ENCODE measurements around the gene TSSK3.

The TSSK3 gene

GRCh38 chr1:32352239-32352745 lies 10.0 kb upstream of the TSSK3 start:
- no peak for TF ChIP-seq EZH2phosphoT487 (IDR thresholded peaks at IDR 0.05; ENCODE audit: borderline replicate concordance)
- TF ChIP-seq, protein P1, sequence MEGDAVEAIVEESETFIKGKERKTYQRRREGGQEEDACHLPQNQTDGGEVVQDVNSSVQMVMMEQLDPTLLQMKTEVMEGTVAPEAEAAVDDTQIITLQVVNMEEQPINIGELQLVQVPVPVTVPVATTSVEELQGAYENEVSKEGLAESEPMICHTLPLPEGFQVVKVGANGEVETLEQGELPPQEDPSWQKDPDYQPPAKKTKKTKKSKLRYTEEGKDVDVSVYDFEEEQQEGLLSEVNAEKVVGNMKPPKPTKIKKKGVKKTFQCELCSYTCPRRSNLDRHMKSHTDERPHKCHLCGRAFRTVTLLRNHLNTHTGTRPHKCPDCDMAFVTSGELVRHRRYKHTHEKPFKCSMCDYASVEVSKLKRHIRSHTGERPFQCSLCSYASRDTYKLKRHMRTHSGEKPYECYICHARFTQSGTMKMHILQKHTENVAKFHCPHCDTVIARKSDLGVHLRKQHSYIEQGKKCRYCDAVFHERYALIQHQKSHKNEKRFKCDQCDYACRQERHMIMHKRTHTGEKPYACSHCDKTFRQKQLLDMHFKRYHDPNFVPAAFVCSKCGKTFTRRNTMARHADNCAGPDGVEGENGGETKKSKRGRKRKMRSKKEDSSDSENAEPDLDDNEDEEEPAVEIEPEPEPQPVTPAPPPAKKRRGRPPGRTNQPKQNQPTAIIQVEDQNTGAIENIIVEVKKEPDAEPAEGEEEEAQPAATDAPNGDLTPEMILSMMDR (conservative IDR thresholded peaks at IDR 0.05; ENCODE audit: low read length): no peak

GRCh38 chr1:32352831-32353383 lies 9.4 kb upstream of the TSSK3 start:
- H3K4me1 ChIP-seq (ENCODE audit: insufficient read depth, low read length, poor library complexity, severe bottlenecking): peaks cover 34% of the 10 kb centered on the region
- no peaks in the 10 kb centered on the region for H3K27me3 ChIP-seq (ENCODE audit: insufficient read depth, low read length, poor library complexity, severe bottlenecking)
- peak overlapping the region; percentile 77 for H3K4me3 ChIP-seq (ENCODE audit: low read length, poor library complexity, severe bottlenecking)
- no peaks in the 10 kb centered on the region for H3K79me2 ChIP-seq (ENCODE audit: insufficient read depth, low read length)
- H3K9ac ChIP-seq (ENCODE audit: low read depth, low read length, poor library complexity, severe bottlenecking): peak overlapping the region; percentile 84
- no peaks in the 10 kb centered on the region for H3K36me3 ChIP-seq (ENCODE audit: insufficient read depth, low read length)
- H3K4me2 ChIP-seq (ENCODE audit: low read depth, low read length, poor library complexity, severe bottlenecking): peak overlapping the region; percentile 89
- no peaks in the 10 kb centered on the region for H4K20me1 ChIP-seq (ENCODE audit: insufficient read depth, low read length, poor library complexity, severe bottlenecking)
- no peak overlapping the region for H2AFZ ChIP-seq (ENCODE audit: low read length)
- H3K9me3 ChIP-seq (ENCODE audit: insufficient read depth, low read depth, low read length): no peaks in the 10 kb centered on the region
- TF ChIP-seq, protein P1 (conservative IDR thresholded peaks at IDR 0.05; ENCODE audit: low read length): no peak
- no peak for TF ChIP-seq EZH2phosphoT487 (IDR thresholded peaks at IDR 0.05; ENCODE audit: borderline replicate concordance)
- no peaks in the 10 kb centered on the region for H3K9me2 ChIP-seq (replicated peaks; ENCODE audit: low read depth, low read length)
- H3F3A ChIP-seq (ENCODE audit: low read depth): no peaks in the 10 kb centered on the region

More at GRCh38 chr1:32352239-32352745, 10.0 kb upstream of the TSSK3 start:
- H3K4me2 ChIP-seq (ENCODE audit: low read depth, low read length, poor library complexity, severe bottlenecking): peak overlapping the region; percentile 89
- peaks cover 34% of the 10 kb centered on the region for H3K4me1 ChIP-seq (ENCODE audit: insufficient read depth, low read length, poor library complexity, severe bottlenecking)
- H3K9ac ChIP-seq (ENCODE audit: low read depth, low read length, poor library complexity, severe bottlenecking): peak overlapping the region; percentile 84
- no peaks in the 10 kb centered on the region for H3K36me3 ChIP-seq (ENCODE audit: insufficient read depth, low read length)
- peak overlapping the region; percentile 77 for H3K4me3 ChIP-seq (ENCODE audit: low read length, poor library complexity, severe bottlenecking)
- H2AFZ ChIP-seq (ENCODE audit: low read length): no peak overlapping the region; the same call in 1 of the 2 replicates
- no peaks in the 10 kb centered on the region for H3K27me3 ChIP-seq (ENCODE audit: insufficient read depth, low read length, poor library complexity, severe bottlenecking)
- H3F3A ChIP-seq (ENCODE audit: low read depth): no peaks in the 10 kb centered on the region
- H3K79me2 ChIP-seq (ENCODE audit: insufficient read depth, low read length): no peaks in the 10 kb centered on the region
- H3K9me3 ChIP-seq (ENCODE audit: insufficient read depth, low read depth, low read length): no peaks in the 10 kb centered on the region
- H3K9me2 ChIP-seq (replicated peaks; ENCODE audit: low read depth, low read length): no peaks in the 10 kb centered on the region
- no peaks in the 10 kb centered on the region for H4K20me1 ChIP-seq (ENCODE audit: insufficient read depth, low read length, poor library complexity, severe bottlenecking)

DNA sequence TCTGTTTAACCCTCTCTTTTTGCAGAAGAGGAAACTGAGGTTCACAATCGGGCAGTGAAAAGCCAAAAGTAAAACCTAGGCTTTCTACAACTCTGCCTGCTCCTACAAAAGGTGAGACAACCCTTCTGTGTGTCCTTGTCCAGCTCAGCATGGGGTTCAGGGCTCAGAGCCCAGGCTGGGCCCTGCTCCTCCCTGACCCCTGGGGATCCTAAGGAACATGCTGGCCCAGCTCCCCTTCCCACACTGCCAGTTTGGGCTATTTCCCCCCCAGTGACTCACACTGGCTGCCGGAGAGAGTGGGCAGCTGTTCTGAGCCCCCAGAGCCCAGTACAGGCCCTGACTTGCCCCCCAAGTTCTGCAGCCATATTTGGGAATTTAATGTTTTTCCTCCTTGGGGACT lies 8.9 kb upstream of the TSSK3 start:
- H2AFZ ChIP-seq (ENCODE audit: low read length): no peak overlapping the region
- H3K9me2 ChIP-seq (replicated peaks; ENCODE audit: low read depth, low read length): no peaks in the 10 kb centered on the region
- no peaks in the 10 kb centered on the region for H4K20me1 ChIP-seq (ENCODE audit: insufficient read depth, low read length, poor library complexity, severe bottlenecking)
- TF ChIP-seq, protein P1 (conservative IDR thresholded peaks at IDR 0.05; ENCODE audit: low read length): no peak
- TF ChIP-seq EZH2phosphoT487 (IDR thresholded peaks at IDR 0.05; ENCODE audit: borderline replicate concordance): no peak
- peak overlapping the region; percentile 23 for H3K9ac ChIP-seq (ENCODE audit: low read depth, low read length, poor library complexity, severe bottlenecking)
- no peaks in the 10 kb centered on the region for H3K36me3 ChIP-seq (ENCODE audit: insufficient read depth, low read length)
- H3K27me3 ChIP-seq (ENCODE audit: insufficient read depth, low read length, poor library complexity, severe bottlenecking): no peaks in the 10 kb centered on the region
- H3K4me2 ChIP-seq (ENCODE audit: low read depth, low read length, poor library complexity, severe bottlenecking): no peak overlapping the region
- peaks cover 34% of the 10 kb centered on the region for H3K4me1 ChIP-seq (ENCODE audit: insufficient read depth, low read length, poor library complexity, severe bottlenecking)
- H3K4me3 ChIP-seq (ENCODE audit: low read length, poor library complexity, severe bottlenecking): no peak overlapping the region
- no peaks in the 10 kb centered on the region for H3K79me2 ChIP-seq (ENCODE audit: insufficient read depth, low read length)
- no peaks in the 10 kb centered on the region for H3K9me3 ChIP-seq (ENCODE audit: insufficient read depth, low read depth, low read length)
- H3F3A ChIP-seq (ENCODE audit: low read depth): no peaks in the 10 kb centered on the region
